Measurements from ENCODE around the gene PTK6. TPM values are rescaled to one million over a fixed set of nuclear protein-coding genes. Genes with fewer than 3 reads are reported as not detected.
A peak's percentile ranks its signal among the peaks of the same experiment; 100 is the strongest.

Gene PTK6
- total RNA-seq, 2 donors from 2014 or later = 0.22 TPM; not detected in 1

GRCh38 chr20:63529861-63530787, 7.1 kb downstream of the PTK6 start:
- no peaks in the 10 kb centered on the region for H3K9me3 Mint-ChIP-seq
- no peak for DNase-seq

GRCh38 chr20:63529180-63529860, 7.9 kb downstream of the PTK6 start:
- DNase-seq = peak; percentile 39
- no peak overlapping the region for H3K4me3 ChIP-seq (ENCODE audit: low read length)
- Mint-ChIP-seq H3K4me3 (no peak overlapping the region), H3K36me3 (ENCODE audit: low read depth) (peaks cover 2% of the 10 kb centered on the region), H3K27ac (no peak overlapping the region), H3K4me1 (no peaks in the 10 kb centered on the region), H3K27me3 (ENCODE audit: insufficient read depth) (no peaks in the 10 kb centered on the region), H3K9me3 (no peaks in the 10 kb centered on the region)
- H3K9ac ChIP-seq (ENCODE audit: extremely low read depth, low read length, poor library complexity, severe bottlenecking) = no peak overlapping the region
- no peak overlapping the region for H3K27ac ChIP-seq (ENCODE audit: low read depth, low read length)
- TF ChIP-seq, protein P1, sequence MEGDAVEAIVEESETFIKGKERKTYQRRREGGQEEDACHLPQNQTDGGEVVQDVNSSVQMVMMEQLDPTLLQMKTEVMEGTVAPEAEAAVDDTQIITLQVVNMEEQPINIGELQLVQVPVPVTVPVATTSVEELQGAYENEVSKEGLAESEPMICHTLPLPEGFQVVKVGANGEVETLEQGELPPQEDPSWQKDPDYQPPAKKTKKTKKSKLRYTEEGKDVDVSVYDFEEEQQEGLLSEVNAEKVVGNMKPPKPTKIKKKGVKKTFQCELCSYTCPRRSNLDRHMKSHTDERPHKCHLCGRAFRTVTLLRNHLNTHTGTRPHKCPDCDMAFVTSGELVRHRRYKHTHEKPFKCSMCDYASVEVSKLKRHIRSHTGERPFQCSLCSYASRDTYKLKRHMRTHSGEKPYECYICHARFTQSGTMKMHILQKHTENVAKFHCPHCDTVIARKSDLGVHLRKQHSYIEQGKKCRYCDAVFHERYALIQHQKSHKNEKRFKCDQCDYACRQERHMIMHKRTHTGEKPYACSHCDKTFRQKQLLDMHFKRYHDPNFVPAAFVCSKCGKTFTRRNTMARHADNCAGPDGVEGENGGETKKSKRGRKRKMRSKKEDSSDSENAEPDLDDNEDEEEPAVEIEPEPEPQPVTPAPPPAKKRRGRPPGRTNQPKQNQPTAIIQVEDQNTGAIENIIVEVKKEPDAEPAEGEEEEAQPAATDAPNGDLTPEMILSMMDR (conservative IDR thresholded peaks at IDR 0.05) = no peak
- H3K4me1 ChIP-seq (ENCODE audit: control insufficient read depth, insufficient read depth, low read length) = no peaks in the 10 kb centered on the region
- no peaks in the 10 kb centered on the region for H3K9me3 ChIP-seq (ENCODE audit: control insufficient read depth, low read length)
- WGBS, 2 experiments (ENCODE audit: insufficient coverage in 1 of 2, insufficient read length in 1 of 2) = 87 to 92% methylated on average over 16 to 27 of the region's 27 CpGs
- H3K36me3 ChIP-seq (ENCODE audit: control insufficient read depth, insufficient read depth, low read length) = no peaks in the 10 kb centered on the region
- no peaks in the 10 kb centered on the region for H3K27me3 ChIP-seq (ENCODE audit: control insufficient read depth, insufficient read depth, low read length, poor library complexity, severe bottlenecking)

More at GRCh38 chr20:63529861-63530787, 7.1 kb downstream of the PTK6 start:
- Histone ChIP-seq H3K27me3 (ENCODE audit: control insufficient read depth, insufficient read depth, low read length, poor library complexity, severe bottlenecking) (no peaks in the 10 kb centered on the region), H3K27ac (ENCODE audit: low read depth, low read length) (no peak overlapping the region), H3K9ac (ENCODE audit: extremely low read depth, low read length, poor library complexity, severe bottlenecking) (no peak overlapping the region), H3K36me3 (ENCODE audit: control insufficient read depth, insufficient read depth, low read length) (no peaks in the 10 kb centered on the region), H3K4me1 (ENCODE audit: control insufficient read depth, insufficient read depth, low read length) (no peaks in the 10 kb centered on the region), H3K9me3 (ENCODE audit: control insufficient read depth, low read length) (no peaks in the 10 kb centered on the region), H3K4me3 (ENCODE audit: low read length) (no peak overlapping the region)
- Mint-ChIP-seq H3K4me3 (no peak overlapping the region), H3K36me3 (ENCODE audit: low read depth) (no peaks in the 10 kb centered on the region), H3K27me3 (ENCODE audit: insufficient read depth) (no peaks in the 10 kb centered on the region), H3K27ac (no peak overlapping the region), H3K4me1 (no peaks in the 10 kb centered on the region)
- TF ChIP-seq, protein P1 (conservative IDR thresholded peaks at IDR 0.05) = no peak
- 91 to 92% methylated on average over 20 to 39 of the region's 39 CpGs for WGBS, 2 experiments (ENCODE audit: insufficient coverage in 1 of 2, insufficient read length in 1 of 2)

- Histone ChIP-seq H3K9ac (ENCODE audit: extremely low read depth, low read length, poor library complexity, severe bottlenecking) (no peak overlapping the region), H3K36me3 (ENCODE audit: control insufficient read depth, insufficient read depth, low read length) (peaks cover 17% of the 10 kb centered on the region), H3K9me3 (ENCODE audit: control insufficient read depth, low read length) (peaks cover 12% of the 10 kb centered on the region), H3K27ac (ENCODE audit: low read depth, low read length) (no peak overlapping the region), H3K4me1 (ENCODE audit: control insufficient read depth, insufficient read depth, low read length) (no peaks in the 10 kb centered on the region), H3K4me3 (ENCODE audit: low read length) (no peak overlapping the region), H3K27me3 (ENCODE audit: control insufficient read depth, insufficient read depth, low read length, poor library complexity, severe bottlenecking) (no peaks in the 10 kb centered on the region)
- TF ChIP-seq, protein P1 (conservative IDR thresholded peaks at IDR 0.05) = no peak
- 94 to 97% methylated on average over 5 to 9 of the region's 9 CpGs for WGBS, 2 experiments (ENCODE audit: insufficient coverage in 1 of 2, insufficient read length in 1 of 2)
- Mint-ChIP-seq H3K27me3 (ENCODE audit: insufficient read depth) (no peaks in the 10 kb centered on the region), H3K4me3 (no peak overlapping the region), H3K9me3 (peaks cover 7% of the 10 kb centered on the region), H3K4me1 (peaks cover 2% of the 10 kb centered on the region), H3K27ac (no peak overlapping the region), H3K36me3 (ENCODE audit: low read depth) (peaks cover 19% of the 10 kb centered on the region)
- peak; percentile 25 for DNase-seq
These were observed 10.0 kb downstream of the PTK6 start for GRCh38 chr20:63527184-63527583.

Measured in endodermal cell (in vitro differentiated cells).